GM12872 (cell line): ENCODE results near the gene ATP2B1.

Experiments
- CTCF ChIP-seq: IDR thresholded peaks from 3 replicates; pipeline ENCODE4 v1.5.1; 2011; ENCODE audit warnings: low read depth, mild to moderate bottlenecking, low read length, moderate library complexity; ENCODE audit not compliant: insufficient read depth

ATP2B1 gene

GRCh38 chr12:89578499-89578898 lies 130.1 kb downstream of the ATP2B1 start:
- no peak for TF ChIP-seq CTCF

DNA sequence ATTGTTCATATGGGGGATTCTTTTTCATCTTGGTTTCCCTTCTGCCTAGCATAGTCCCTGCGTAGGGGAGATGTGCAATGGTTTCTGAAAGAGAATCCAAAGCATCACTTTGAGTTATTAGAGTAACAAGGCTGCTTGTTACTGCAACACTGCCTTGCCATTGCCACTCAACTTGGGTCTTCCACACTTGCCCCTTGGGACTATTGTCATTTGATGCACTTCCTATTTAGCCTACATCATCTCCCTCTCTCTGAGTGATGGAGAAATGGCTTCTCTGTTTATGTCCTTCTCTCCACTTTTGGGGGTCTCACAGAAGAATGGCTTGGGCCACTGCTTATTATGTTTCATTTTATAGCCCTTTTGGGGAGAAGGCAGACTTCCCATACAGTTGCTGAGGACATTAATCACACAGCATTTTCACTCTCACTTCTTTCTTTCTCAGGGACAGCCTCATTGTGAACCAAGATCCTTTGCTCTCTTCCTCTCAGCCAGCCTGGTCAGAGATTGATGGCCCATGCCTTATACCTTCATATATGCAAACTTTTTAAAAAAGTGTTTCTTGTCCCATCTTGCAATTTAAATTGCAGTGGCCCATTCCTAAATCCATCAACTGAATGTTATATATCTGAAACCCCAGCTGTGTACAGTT lies 131.9 kb downstream of the ATP2B1 start:
- TF ChIP-seq CTCF = no peak

DNA sequence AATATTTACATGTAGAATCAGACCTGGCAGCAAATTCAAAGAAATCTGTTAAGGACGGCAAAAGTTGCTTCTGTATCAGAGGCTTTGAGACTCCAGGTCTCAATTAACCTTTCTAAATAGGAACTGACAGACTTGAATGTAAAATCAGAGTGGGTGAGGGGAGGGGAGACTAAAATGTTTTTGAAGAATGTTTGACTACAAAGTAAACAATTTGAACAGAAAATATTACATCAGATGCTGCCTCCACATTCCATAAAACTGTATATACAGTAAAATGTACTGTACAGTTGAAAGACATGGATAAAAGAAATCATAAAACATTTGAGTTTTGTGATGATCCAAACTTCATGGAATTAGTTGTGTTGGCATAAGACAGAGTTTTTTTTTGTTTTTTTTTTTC lies 133.3 kb downstream of the ATP2B1 start:
- no peak for TF ChIP-seq CTCF

GRCh38 chr12:89574736-89575208 lies 133.9 kb downstream of the ATP2B1 start:
- TF ChIP-seq CTCF = no peak

DNA sequence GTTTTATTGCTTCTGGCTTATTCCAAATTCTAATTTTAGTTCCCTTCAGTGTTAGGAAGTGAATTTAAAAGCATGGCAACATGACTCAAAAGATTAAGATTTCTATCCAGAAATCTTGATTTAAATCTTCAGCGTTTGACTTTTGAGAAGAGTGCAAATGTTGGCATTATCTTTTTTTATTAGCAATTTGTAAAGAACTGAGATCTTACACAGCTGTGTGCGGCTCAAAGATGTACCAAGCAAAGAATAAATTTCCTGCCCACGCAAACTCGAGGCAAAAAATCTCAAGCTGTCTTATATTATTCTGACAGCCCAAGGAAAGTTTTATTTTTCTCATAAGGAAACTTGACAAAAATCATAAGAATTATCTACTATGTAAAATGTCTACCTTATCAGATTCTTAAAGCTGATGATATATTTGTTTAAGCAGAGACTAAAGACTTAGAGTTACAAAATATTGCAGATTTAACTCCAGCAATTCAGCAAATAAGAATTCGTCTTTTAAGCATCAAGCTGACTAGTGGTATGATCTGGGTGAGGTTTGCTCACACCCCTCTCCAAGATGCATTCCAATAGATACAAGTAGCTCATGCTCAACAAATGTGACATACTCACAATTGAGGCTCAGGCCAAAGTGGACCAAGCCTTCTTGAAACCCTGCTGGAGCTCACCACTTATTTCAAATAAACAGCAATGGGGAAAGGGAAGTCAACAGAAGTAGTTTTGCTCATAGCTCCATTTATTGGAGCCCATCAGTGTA lies 135.4 kb downstream of the ATP2B1 start:
- no peak for TF ChIP-seq CTCF

DNA sequence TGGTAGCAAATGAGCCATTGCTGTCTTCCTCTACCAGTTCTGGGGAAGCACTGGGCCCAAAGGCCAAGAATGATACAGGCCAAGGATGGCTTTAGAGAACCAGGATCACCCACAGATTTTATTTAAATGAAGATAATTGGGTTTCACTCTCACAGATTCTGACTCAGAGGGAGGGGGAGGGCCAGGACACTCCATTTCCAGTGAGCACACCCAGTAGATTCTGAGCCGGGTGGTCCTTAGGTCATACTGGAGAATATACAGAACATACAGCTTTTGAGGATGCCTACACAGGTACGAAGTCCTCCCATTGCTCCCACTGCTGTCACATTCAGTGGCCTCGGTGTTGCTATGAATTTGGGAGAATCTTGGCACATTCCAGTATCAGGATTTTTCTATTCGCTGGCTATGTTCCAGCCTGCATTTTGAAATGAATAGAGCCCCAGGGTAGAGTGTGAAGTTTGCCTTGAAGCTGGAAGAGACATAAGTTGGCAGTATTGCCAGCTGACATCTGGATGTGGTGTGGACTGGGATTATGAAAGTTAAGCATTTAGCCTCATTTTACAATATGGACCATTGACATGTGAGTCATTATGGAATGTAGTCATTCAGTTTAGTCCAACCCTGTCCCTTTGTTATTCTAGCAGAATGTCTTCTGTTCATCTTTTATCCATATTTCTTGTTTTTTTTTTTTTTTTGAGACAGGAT lies 137.0 kb downstream of the ATP2B1 start:
- no peak for TF ChIP-seq CTCF

- no peak for TF ChIP-seq CTCF
These were observed 140.2 kb downstream of the ATP2B1 start for GRCh38 chr12:89568484-89568883.
